Endothelial cell of umbilical vein (primary cell): ENCODE results near the gene GPR107. TPM values are rescaled to one million over a fixed set of nuclear protein-coding genes. Genes with fewer than 3 reads are reported as not detected.

Experiments
- BruUV-seq: library from RNA; stranded (reverse); fragments of 400-500 nt; replicated peaks from 2 replicates; lab custom pipeline; 2021; lab: Mats Ljungman, UMichigan
- CTCF ChIA-PET: fragments of 300-600, 350-600 bp; sonication (Branson Sonifier 250); formaldehyde crosslinking; loops from one replicate; lab custom pipeline; 2021; ENCODE audit warnings: antibody characterized with exemption, inconsistent platforms; lab: Charles Lee
- POLR2A ChIA-PET: fragments of 300-600, 350-600 bp; sonication (Branson Sonifier 250); formaldehyde crosslinking; loops from one replicate; lab custom pipeline; 2021; ENCODE audit warnings: antibody characterized with exemption, inconsistent platforms; lab: Charles Lee
- DNase-seq: peaks from one replicate; pipeline ENCODE4 v3.0.0-alpha.2; 2011; ENCODE audit warnings: low read depth, low spot score
- FAIRE-seq: peaks from 2 replicates; lab custom pipeline; 2011; peaks lifted over from hg19 to GRCh38; lab: Jason Lieb, UNC
- H2AFZ ChIP-seq: 2 replicates; pipeline ENCODE4 v1.6.0; 2012; ENCODE audit warnings: low read depth, low read length, control low read depth, inconsistent platforms
- H3K27ac ChIP-seq: 2 replicates; pipeline ENCODE4 v1.5.1; 2011; ENCODE audit warnings: low read depth, mild to moderate bottlenecking, control low read depth, low read length, moderate library complexity; ENCODE audit not compliant: insufficient read depth
- H3K27me3 ChIP-seq, 2 experiments: 2 replicates each; pipeline versions ENCODE4 v1.6.0 to v1.6.1; 2011; ENCODE audit warnings: low read length in 2 of 2, mixed read lengths in 1 of 2; ENCODE audit not compliant: control insufficient read depth in 2 of 2, insufficient read depth in 2 of 2
- H3K36me3 ChIP-seq, 2 experiments: 2 replicates in 1 of 2; 3 replicates in 1 of 2; pipeline ENCODE4 v1.5.1; 2011; ENCODE audit warnings: low read length in 2 of 2, mild to moderate bottlenecking in 1 of 2, moderate library complexity in 1 of 2; ENCODE audit not compliant: control insufficient read depth in 2 of 2, insufficient read depth in 2 of 2; ENCODE audit errors: extremely low read depth in 1 of 2
- H3K4me1 ChIP-seq: 3 replicates; pipeline ENCODE4 v1.5.1; 2011; ENCODE audit warnings: mild to moderate bottlenecking, low read length; ENCODE audit not compliant: control insufficient read depth, insufficient read depth; ENCODE audit errors: extremely low read depth
- H3K4me2 ChIP-seq: 2 replicates; pipeline ENCODE4 v1.6.1; 2011; ENCODE audit warnings: low read length, control low read depth, mixed read lengths; ENCODE audit not compliant: insufficient read depth
- H3K4me3 ChIP-seq, 3 experiments: fragments of 200-600 bp in 1 of 3; sonication (generic), shearing (Covaris generic) in 1 of 3; replicated peaks in 1 of 3; 2 replicates each; pipeline ENCODE4 v1.5.1; 2011 to 2016; ENCODE audit warnings: control low read depth in 3 of 3, low read length in 3 of 3, mild to moderate bottlenecking in 2 of 3, inconsistent platforms in 1 of 3, low read depth in 1 of 3, moderate library complexity in 1 of 3; ENCODE audit not compliant: insufficient read depth in 1 of 3
- H3K79me2 ChIP-seq: 2 replicates; pipeline ENCODE4 v1.6.0; 2012; ENCODE audit warnings: low read length, inconsistent platforms; ENCODE audit not compliant: control insufficient read depth, insufficient read depth
- H3K9ac ChIP-seq: replicated peaks from 2 replicates; pipeline ENCODE3; 2011; ENCODE audit warnings: low read length, control low read depth; ENCODE audit not compliant: insufficient read depth; ENCODE audit errors: extremely low read depth
- H3K9me1 ChIP-seq: replicated peaks from 3 replicates; pipeline ENCODE4 v1.6.0; 2011; ENCODE audit warnings: mild to moderate bottlenecking, low read length; ENCODE audit not compliant: control insufficient read depth, insufficient read depth; ENCODE audit errors: extremely low read depth
- H3K9me3 ChIP-seq: replicated peaks from 2 replicates; pipeline ENCODE4 v1.5.1; 2012; ENCODE audit warnings: low read length, inconsistent platforms; ENCODE audit not compliant: control insufficient read depth, insufficient read depth
- H4K20me1 ChIP-seq: replicated peaks from 2 replicates; pipeline ENCODE3; 2011; ENCODE audit warnings: mild to moderate bottlenecking, low read length; ENCODE audit not compliant: control insufficient read depth, insufficient read depth; ENCODE audit errors: extremely low read depth
- FOS ChIP-seq: IDR thresholded peaks from 2 replicates; pipeline ENCODE4 v1.6.1; 2011; ENCODE audit warnings: mild to moderate bottlenecking, low read length, moderate library complexity, borderline replicate concordance; ENCODE audit not compliant: insufficient read depth
- GATA2 ChIP-seq: IDR thresholded peaks from 2 replicates; pipeline ENCODE4 v1.7.0; 2011; ENCODE audit warnings: low read depth, mild to moderate bottlenecking, moderate library complexity, mixed read lengths, low read length; ENCODE audit not compliant: insufficient read length, insufficient read depth
- JUN ChIP-seq: IDR thresholded peaks from 2 replicates; pipeline ENCODE4 v1.6.1; 2011; ENCODE audit warnings: borderline replicate concordance, low read depth; ENCODE audit not compliant: insufficient read length, insufficient read depth
- POLR2A ChIP-seq: IDR thresholded peaks from 2 replicates; pipeline ENCODE4 v1.6.1; 2012; ENCODE audit warnings: low read depth, mild to moderate bottlenecking, control low read depth, low read length
- POLR2AphosphoS5 ChIP-seq: IDR thresholded peaks from 2 replicates; pipeline ENCODE4 v1.6.1; 2012; ENCODE audit warnings: low read depth, mild to moderate bottlenecking, control low read depth, low read length, moderate library complexity; ENCODE audit not compliant: insufficient read depth
- dilution Hi-C: fragments of 300-500 bp; cut with MboI; formaldehyde crosslinking; loops from one replicate; pipeline ENCODE4 v1.15.0; 2019; ENCODE audit warnings: low sequenced_read_pairs; ENCODE audit not compliant: extremely low pct_ligation_motif_present
- intact Hi-C: fragments of 100-400 bp; cut with micrococcal nuclease; formaldehyde crosslinking; loops from one replicate; pipeline ENCODE4 v1.10.0; 2022
- polyA plus RNA-seq, 4 experiments: library from polyadenylated mRNA; depleted of rRNA in 3 of 4; stranded (reverse) in 3 of 4; unstranded in 1 of 4; fragments of >200 nt; gene quantifications; 2 replicates each; pipeline versions ENCODE4 v1.2.1 to v1.2.3, GENCODE V29; 2011 to 2012; ENCODE audit warnings: missing spikeins in 1 of 4
- total RNA-seq: library from RNA; stranded (reverse); gene quantifications from 2 replicates; pipeline ENCODE4 v1.2.3, GENCODE V29; 2021
- TF ChIP-seq, protein P1 (sequence below), 2 donors: IDR thresholded peaks; 1 replicate in 1 of 2; 2 replicates in 1 of 2; pipeline ENCODE4 v1.5.1; 2011; ENCODE audit warnings: low read length in 2 of 2, mild to moderate bottlenecking in 2 of 2, moderate library complexity in 2 of 2, control low read depth in 1 of 2, inconsistent platforms in 1 of 2, low read depth in 1 of 2; ENCODE audit not compliant: insufficient read depth in 1 of 2; ENCODE audit errors: extremely low read depth in 1 of 2
- TF ChIP-seq, protein P2 (sequence below): IDR thresholded peaks from 2 replicates; pipeline ENCODE4 v1.6.1; 2011; ENCODE audit not compliant: insufficient read depth, insufficient read length

GPR107 gene
- total and polyA plus RNA-seq, 2 donors (not counting 3 experiments of a cell fraction or from before 2014, with no cell fraction given) = 27.2 to 38.9 TPM

GRCh38 chr9:130018265-130018664, 35.4 kb upstream of the GPR107 start:
- Histone ChIP-seq H3K27ac (no peak overlapping the region), H3K9ac (no peak overlapping the region), H3K36me3 (peaks cover 0 to 2% of the 10 kb centered on the region in 2 experiments), H2AFZ (no peak overlapping the region), H3K27me3 (no peaks in the 10 kb centered on the region), H3K9me1 (no peaks in the 10 kb centered on the region), H4K20me1 (peaks cover 3% of the 10 kb centered on the region), H3K4me3 (no peak overlapping the region), H3K4me2 (no peak overlapping the region), H3K9me3 (no peaks in the 10 kb centered on the region), H3K79me2 (no peaks in the 10 kb centered on the region), H3K4me1 (peaks cover 3% of the 10 kb centered on the region)
- no TSS peak for BruUV-seq
- intact Hi-C loops = no loop called here
- DNase-seq (no peak), FAIRE-seq (no peak)
- ChIA-PET CTCF (no interaction called here), POLR2A (no interaction called here)
- TF ChIP-seq GATA2 = no peak
- TF ChIP-seq, protein P1, sequence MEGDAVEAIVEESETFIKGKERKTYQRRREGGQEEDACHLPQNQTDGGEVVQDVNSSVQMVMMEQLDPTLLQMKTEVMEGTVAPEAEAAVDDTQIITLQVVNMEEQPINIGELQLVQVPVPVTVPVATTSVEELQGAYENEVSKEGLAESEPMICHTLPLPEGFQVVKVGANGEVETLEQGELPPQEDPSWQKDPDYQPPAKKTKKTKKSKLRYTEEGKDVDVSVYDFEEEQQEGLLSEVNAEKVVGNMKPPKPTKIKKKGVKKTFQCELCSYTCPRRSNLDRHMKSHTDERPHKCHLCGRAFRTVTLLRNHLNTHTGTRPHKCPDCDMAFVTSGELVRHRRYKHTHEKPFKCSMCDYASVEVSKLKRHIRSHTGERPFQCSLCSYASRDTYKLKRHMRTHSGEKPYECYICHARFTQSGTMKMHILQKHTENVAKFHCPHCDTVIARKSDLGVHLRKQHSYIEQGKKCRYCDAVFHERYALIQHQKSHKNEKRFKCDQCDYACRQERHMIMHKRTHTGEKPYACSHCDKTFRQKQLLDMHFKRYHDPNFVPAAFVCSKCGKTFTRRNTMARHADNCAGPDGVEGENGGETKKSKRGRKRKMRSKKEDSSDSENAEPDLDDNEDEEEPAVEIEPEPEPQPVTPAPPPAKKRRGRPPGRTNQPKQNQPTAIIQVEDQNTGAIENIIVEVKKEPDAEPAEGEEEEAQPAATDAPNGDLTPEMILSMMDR (IDR thresholded peaks at IDR 0.05; ENCODE audit: extremely low read depth in 1 of 2, insufficient read depth in 1 of 2, low read depth in 1 of 2, low read length in 2 of 2) = no peak
- no peak for TF ChIP-seq POLR2AphosphoS5
- no peak for TF ChIP-seq POLR2A
- TF ChIP-seq, protein P2, sequence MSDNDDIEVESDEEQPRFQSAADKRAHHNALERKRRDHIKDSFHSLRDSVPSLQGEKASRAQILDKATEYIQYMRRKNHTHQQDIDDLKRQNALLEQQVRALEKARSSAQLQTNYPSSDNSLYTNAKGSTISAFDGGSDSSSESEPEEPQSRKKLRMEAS = no peak
- no peak for TF ChIP-seq JUN
- TF ChIP-seq FOS = no peak
- dilution Hi-C loops = no loop called here
